GM23248 (cell line): Measurements from ENCODE around the gene NLRC4.

Source experiments
- EZH2 ChIP-seq: fragments of 200-600 bp; sonication (generic); IDR thresholded peaks from 2 replicates; pipeline ENCODE4 v1.6.1; 2018; ENCODE audit warnings: antibody characterized with exemption, mild to moderate bottlenecking; ENCODE audit not compliant: insufficient read depth, poor library complexity, severe bottlenecking
- EZH2phosphoT487 ChIP-seq: fragments of 200-600 bp; sonication (generic); IDR thresholded peaks from 2 replicates; pipeline ENCODE4 v1.6.1; 2018; ENCODE audit warnings: antibody characterized with exemption, moderate library complexity, mild to moderate bottlenecking, low read depth; ENCODE audit not compliant: insufficient read depth

- no peak for TF ChIP-seq EZH2
- no peak for TF ChIP-seq EZH2phosphoT487
These were observed 7.6 kb upstream of the NLRC4 start for GRCh38 chr2:32272279-32272678.
